ENCODE data around the gene ARHGAP15.

Gene ARHGAP15

GRCh38 chr2:143397884-143398614, 268.8 kb downstream of the ARHGAP15 start:
- H3K27ac ChIP-seq (ENCODE audit: low read depth, low read length), result no peak overlapping the region
- no peaks in the 10 kb centered on the region for H3K9me3 ChIP-seq (ENCODE audit: control insufficient read depth, insufficient read depth, low read length)
- H3K79me2 ChIP-seq (ENCODE audit: control insufficient read depth, low read length), result no peaks in the 10 kb centered on the region
- H3K27me3 ChIP-seq (ENCODE audit: control insufficient read depth, low read length), result no peaks in the 10 kb centered on the region
- TF ChIP-seq EZH2phosphoT487 (IDR thresholded peaks at IDR 0.05; ENCODE audit: borderline replicate concordance, low read length) (no peak), CTCF (IDR thresholded peaks at IDR 0.05; ENCODE audit: low read depth, low read length, poor library complexity, severe bottlenecking) (no peak)
- no peaks in the 10 kb centered on the region for H3K4me1 ChIP-seq (ENCODE audit: control insufficient read depth, low read length)
- no peak overlapping the region for H3K4me2 ChIP-seq (ENCODE audit: low read length)
- H3K36me3 ChIP-seq (ENCODE audit: control insufficient read depth, low read length), result no peaks in the 10 kb centered on the region
- no peak overlapping the region for H3K4me3 ChIP-seq (ENCODE audit: low read length)
- no peaks in the 10 kb centered on the region for H3K9me2 ChIP-seq (replicated peaks; ENCODE audit: control insufficient read depth, low read length)
- H3F3A ChIP-seq (ENCODE audit: control insufficient read depth, insufficient read depth), result no peaks in the 10 kb centered on the region
- no peaks in the 10 kb centered on the region for H4K20me1 ChIP-seq (ENCODE audit: control insufficient read depth, insufficient read depth, low read depth, low read length)

GRCh38 chr2:143398781-143399180, 269.6 kb downstream of the ARHGAP15 start:
- Histone ChIP-seq H3K9me3 (ENCODE audit: control insufficient read depth, insufficient read depth, low read length) (no peaks in the 10 kb centered on the region), H4K20me1 (ENCODE audit: control insufficient read depth, insufficient read depth, low read depth, low read length) (no peaks in the 10 kb centered on the region), H3K9me2 (replicated peaks; ENCODE audit: control insufficient read depth, low read length) (no peaks in the 10 kb centered on the region), H3K4me3 (ENCODE audit: low read length) (no peak overlapping the region), H3K4me1 (ENCODE audit: control insufficient read depth, low read length) (no peaks in the 10 kb centered on the region), H3F3A (ENCODE audit: control insufficient read depth, insufficient read depth) (no peaks in the 10 kb centered on the region), H3K36me3 (ENCODE audit: control insufficient read depth, low read length) (no peaks in the 10 kb centered on the region), H3K79me2 (ENCODE audit: control insufficient read depth, low read length) (no peaks in the 10 kb centered on the region), H3K27ac (ENCODE audit: low read depth, low read length) (no peak overlapping the region), H3K4me2 (ENCODE audit: low read length) (no peak overlapping the region), H3K27me3 (ENCODE audit: control insufficient read depth, low read length) (no peaks in the 10 kb centered on the region)
- no peak for TF ChIP-seq CTCF (IDR thresholded peaks at IDR 0.05; ENCODE audit: low read depth, low read length, poor library complexity, severe bottlenecking)
- TF ChIP-seq EZH2phosphoT487 (IDR thresholded peaks at IDR 0.05; ENCODE audit: borderline replicate concordance, low read length), result no peak

GRCh38 chr2:143399631-143400069, 270.4 kb downstream of the ARHGAP15 start:
- Histone ChIP-seq H3K4me1 (ENCODE audit: control insufficient read depth, low read length) (no peaks in the 10 kb centered on the region), H4K20me1 (ENCODE audit: control insufficient read depth, insufficient read depth, low read depth, low read length) (no peaks in the 10 kb centered on the region), H3K9me3 (ENCODE audit: control insufficient read depth, insufficient read depth, low read length) (no peaks in the 10 kb centered on the region), H3K79me2 (ENCODE audit: control insufficient read depth, low read length) (no peaks in the 10 kb centered on the region), H3K4me3 (ENCODE audit: low read length) (no peak overlapping the region), H3K27me3 (ENCODE audit: control insufficient read depth, low read length) (no peaks in the 10 kb centered on the region), H3K4me2 (ENCODE audit: low read length) (no peak overlapping the region), H3K36me3 (ENCODE audit: control insufficient read depth, low read length) (no peaks in the 10 kb centered on the region), H3F3A (ENCODE audit: control insufficient read depth, insufficient read depth) (no peaks in the 10 kb centered on the region), H3K9me2 (replicated peaks; ENCODE audit: control insufficient read depth, low read length) (no peaks in the 10 kb centered on the region), H3K27ac (ENCODE audit: low read depth, low read length) (no peak overlapping the region)
- TF ChIP-seq CTCF (IDR thresholded peaks at IDR 0.05; ENCODE audit: low read depth, low read length, poor library complexity, severe bottlenecking) (no peak), EZH2phosphoT487 (IDR thresholded peaks at IDR 0.05; ENCODE audit: borderline replicate concordance, low read length) (no peak)
